GM19025 (cell line): Measurements from ENCODE around the gene SLC66A2.

Experiments used
- ATAC-seq: cut with Tn5 transposase; IDR thresholded peaks from one replicate; pipeline ENCODE4 v1.9.1; 2021; ENCODE audit warnings: mild to moderate bottlenecking, low read depth, moderate library complexity; ENCODE audit not compliant: unreplicated experiment

The SLC66A2 gene

DNA sequence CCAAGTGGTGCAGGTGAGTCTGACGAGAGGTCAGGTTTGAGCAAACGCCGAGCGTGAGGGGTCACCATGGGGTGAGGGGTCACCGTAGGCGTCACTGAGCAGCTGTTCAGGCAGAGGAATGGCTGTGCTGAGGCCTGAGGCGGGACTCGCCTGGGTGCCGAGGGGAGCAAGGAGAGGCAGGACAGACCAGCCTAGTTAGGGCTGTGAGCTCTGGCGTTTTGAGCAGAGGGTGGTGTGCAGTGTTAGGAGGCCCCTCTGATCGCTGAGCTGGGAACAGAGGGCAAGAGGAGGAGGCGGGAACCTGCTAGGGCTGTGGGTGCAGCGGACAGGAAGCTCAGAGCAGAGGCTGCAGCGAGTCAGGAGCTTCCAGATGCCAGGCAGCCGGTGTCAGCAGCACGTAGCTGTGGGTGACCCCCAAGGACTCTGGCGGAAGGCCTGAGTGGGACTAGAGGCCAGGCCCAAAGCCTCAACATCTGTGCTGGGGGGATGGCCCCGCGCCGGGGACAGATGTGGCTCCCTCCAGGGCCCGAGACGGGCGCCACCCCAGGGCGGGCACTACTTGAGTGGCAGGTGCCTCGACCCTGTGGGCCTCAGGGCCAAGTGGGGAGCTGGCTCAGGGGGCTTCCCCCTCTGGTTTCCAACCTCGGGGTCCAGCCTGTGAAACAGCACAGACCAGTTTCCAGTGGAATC is 98.0 kb downstream of the SLC66A2 start:
- ATAC-seq = no peak

DNA sequence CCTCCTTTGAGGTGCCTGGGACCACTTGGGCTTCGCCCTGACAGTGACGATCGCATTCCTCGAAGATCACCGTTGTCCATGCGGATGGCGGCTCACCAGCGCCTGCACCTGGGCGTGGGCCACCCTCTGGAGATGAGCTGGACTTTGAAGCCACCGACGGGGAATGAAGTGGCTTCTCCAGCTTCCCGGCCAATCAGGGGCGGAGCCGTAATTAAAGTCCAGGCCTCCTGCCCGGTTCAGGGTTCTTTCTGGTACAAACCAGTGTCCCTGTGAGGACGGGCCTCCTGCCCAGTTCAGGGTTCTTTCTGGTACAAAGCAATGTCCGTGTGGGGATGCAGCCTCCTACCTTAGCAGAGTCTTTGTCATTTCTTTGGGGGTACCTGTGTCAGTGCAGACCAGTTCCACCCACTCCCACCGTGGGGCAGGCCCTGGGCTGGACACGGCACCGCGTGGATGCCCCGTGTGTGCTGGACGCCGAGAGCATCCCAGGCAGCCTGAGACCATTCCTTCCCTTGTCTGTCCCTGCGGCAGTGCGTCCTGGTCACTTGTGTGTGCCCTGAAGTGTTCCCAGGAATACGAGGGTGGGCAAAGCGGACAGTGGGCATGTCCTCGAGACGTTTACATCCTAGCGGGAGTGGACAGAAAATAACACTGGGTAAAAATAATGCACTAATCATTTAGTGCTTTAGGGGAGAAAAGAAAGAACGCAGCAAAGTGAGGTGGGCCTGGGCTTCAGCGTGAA is 98.7 kb downstream of the SLC66A2 start:
- ATAC-seq = no peak
